Stimulated activated CD8-positive, alpha-beta memory T cell treated with anti-CD3 and anti-CD28 coated beads, Interleukin-15, amount 100 ng/mL, for 24 hours (primary cell): ENCODE measurements around the gene MTFR2.
A peak's percentile ranks its signal among the peaks of the same experiment; 100 is the strongest.

Experiments
- DNase-seq: peaks from one replicate; pipeline ENCODE4 v3.0.0-alpha.2; 2020; ENCODE audit warnings: low read depth

The MTFR2 gene

DNA sequence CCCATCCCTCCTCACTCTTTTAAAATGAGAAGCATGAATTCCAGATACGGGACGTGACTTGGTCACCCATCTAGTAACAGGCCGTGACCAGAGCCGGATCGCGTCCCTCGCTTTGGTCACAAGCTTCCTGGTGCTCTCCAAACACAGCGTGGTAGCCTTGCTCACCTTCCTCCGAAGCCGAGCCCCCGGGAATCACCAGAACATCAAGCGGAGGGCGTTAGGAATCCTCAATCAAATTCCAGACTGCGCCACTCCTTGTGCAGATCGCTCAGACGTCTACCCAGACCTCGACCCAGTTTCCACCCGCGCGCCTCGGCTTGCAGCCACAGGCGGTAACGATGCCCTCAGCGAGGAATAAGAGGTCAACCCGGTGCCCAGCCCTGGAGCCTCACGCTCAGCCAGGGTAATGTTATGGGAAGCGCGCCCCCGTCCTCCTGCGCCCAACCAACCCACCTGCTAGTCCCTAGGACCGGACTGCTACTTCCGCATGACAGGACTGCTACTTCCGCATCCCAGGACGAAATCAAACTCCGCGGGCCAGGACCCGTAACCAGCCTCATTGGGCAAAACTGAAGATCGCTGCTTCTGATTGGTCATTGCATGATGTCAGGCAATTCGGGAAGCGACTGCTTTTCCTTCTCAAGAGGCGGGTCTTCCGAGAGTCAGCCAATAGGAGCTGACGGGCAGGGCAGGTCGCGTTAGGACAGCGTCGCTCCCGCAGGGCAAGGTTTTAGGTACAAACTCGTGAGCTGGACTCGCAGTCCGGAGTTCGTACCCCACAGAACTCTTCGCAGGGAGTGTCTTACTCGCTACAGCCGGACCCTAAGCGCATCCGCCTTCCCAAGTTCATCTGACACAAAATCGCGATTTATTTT lies at the start of gene MTFR2:
MTFR2 (minus strand) TSS at position 501 of the 875 bp plus-strand sequence. CDS start 1,212 bp downstream, outside the sequence.
- peak; percentile 59 for DNase-seq

DNA sequence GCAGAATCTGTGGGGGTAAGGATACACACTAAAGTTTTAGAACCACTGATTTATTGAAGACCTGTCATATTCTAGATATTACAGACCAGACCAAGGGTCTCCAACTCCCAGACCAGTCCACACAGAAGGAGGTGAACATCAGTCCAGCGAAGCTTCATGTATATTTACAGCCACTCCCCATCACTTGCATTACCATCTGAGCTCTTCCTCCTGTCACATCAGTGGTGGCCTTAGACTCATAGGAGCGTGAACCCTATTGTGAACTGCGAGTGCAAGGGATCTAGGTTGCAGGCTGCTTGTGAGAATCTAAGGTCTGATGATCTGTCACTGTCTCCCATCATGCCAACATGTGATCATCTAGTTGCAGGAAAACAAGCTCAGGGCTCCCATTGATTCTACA lies 44.5 kb upstream of the MTFR2 start:
- DNase-seq, result no peak

DNA sequence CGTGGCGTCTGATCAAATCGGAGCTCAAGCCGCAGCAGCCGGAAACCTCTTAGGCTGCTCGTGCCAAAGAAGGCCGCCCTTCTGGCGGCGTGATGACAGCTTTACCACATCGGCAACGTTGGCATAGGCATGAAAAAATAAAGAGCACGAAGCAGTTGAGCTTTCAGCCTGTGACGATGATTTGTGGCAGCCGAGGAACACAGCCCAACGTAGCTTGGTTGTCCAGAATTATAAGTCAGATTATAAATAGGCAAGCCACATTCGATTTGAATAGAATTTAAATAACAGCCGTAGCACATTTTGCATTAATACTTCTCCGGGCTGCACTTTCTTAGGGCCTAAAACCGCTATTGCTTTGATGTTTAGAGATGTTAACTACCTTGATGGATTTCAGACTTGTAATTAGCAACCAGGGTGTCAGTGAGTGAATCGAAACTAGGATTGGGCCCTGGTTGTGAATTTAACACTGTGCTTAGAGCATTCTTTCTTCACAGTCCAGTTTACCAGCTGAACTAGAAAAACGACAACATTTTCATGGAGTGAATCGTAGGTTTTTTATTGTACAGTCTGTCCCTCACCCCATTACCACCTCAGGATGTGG lies 40.4 kb upstream of the MTFR2 start:
- peak; percentile 45 for DNase-seq

DNA sequence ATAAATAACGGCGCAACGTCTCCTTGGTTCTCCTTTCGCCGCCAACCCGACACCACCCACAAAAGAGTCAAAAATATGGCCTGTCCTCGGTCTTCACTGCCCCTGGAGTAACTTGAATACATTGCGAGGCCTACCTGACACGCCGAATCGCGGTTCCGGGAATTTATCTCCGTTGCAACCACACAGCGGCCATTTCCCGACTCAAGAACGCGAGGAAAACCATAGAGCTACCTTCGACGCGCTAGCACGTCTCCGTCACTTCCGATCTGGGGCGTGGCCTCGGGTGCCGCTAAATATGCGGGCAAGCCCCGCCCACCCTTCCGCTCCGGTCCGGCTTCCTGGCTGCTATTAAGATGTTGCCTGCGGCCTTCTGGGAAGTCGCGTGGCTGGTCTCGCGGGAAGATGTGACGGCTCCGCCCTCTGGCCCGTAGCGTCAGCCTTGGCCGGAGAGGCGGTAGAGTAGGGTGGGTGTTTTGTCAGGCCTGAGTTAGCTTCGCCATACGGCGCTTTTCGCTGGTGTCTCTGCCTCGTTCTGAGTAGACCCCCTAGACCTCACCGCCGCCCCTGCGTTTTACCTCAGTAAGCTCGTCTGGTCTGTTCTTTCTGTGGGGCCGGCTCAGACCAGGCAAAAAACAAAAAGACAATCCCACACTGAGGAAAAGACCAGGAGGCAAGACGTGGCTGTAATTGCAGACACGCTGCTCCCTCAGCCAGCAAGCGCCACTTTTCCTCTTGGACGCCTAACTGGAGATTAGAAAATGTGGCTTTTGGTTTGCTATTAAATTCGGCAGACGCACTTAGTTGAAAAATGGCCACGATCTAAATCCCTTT lies 39.7 kb upstream of the MTFR2 start, which contains the start of gene BCLAF1:
BCLAF1 (minus strand) TSS at position 268 of the 831 bp plus-strand sequence. CDS start 9,980 bp downstream, outside the sequence.
- DNase-seq, result peak; percentile 97

DNA sequence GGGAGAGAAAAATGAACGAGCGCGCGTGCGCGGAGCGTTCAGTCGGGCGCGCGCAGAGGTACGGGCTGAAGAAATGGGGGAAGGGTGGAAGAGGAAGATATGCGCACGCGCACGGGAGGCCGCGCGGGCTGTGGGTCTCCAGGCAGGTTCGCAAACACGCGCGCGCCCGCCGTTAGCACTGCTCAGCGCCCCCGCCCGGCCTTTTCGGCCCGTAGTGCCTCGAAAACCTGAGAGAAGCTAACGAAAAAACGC lies 39.1 kb upstream of the MTFR2 start:
- DNase-seq, result peak; percentile 86

DNA sequence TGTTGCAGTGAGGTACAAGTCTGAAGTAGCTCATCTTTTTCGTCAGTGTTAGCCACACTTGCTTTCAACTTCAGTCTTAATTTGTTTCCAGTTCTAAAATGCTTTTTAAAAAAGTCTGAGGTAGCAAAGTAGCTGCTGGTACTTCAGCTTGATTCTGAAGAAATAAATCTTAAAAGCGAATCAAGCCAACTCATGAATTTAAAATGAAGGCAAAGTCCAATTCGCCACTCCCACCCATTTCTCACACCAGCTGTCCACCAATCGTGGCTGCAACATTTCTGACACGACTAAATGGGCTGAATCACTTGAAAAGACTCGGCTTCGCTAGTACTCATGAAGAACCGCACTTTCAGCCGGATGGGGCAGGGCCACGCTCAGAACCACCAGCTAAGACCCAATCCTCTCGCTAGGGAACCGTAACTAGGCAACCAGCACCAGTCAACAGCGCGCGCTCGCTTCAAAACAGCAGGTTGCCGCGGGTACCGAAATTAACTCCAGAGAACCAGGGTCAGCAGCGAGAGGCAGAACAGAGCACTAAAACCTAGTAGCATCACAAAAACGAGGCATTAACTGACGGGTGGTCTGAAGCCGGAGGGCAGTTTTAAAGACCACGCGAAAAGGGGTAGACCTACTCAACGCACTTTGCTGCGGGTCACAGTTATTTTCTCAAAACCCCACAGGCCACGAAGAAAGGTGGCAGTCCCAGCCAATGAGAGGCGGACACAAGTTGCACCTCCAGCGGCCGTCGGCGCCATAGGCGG lies 38.6 kb upstream of the MTFR2 start:
- peak; percentile 52 for DNase-seq

DNA sequence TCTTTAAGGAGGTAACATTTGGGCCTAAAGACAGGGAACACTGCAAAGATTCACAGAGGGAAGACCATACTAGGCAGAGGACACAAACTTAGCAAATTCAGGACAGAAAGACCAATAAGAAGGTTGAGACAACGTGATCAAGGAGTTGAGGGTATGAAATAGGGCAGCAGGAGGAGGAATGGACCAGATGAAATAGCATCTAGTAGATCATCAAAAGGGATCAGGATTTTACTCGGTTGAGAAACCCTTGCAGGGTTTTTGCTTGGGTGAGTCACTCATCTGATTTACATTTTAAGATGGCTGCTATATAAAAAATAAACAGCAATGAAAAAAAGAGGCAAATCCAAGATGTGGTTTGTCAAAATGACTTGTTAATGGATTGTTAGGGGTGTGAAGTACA lies 34.8 kb upstream of the MTFR2 start:
- no peak for DNase-seq

DNA sequence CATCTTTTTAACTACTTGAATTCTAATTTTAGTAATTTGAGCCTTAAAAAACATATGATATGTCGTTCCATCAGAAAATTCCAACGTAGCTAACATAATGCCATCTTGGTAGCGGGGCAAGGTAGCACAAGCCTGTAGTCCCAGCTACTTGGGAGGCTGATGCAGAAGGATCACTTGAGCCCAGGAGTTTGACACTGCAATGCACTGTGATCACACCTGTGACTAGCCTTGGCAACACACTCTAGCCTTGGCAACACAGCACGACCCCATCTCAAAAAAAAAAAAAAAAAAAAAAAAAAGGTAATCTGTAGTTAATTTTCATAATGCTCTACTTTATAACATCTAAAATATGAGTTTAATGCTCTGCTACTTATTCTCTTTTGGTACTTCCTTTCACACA lies 32.8 kb upstream of the MTFR2 start:
- DNase-seq, result no peak

DNA sequence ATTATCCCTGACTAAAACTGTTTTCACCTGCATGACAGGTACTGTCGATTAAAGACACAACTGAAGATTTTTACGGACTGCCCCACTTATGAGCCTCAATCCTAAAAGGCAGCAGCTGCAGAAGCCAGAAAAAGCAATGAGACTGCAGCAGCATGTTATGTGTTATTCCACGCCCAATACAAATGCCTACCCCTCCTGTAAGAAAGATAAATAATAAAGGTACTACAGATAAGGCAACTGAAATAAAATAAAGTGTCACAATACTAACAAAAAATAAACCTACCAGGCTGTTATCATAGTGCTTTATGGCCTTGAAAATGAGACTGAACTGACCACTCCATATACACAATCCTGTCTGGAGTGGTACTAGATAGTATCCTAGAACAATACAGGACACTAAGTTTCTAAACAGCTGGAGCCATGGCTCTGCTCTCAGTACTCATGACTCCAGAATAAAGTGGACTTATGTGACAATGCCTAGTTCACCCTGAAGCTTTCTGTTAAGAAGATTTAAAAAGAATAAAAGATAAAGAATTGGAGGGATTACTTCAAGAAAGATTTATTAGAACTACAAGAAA lies 30.0 kb upstream of the MTFR2 start:
- DNase-seq, result no peak

DNA sequence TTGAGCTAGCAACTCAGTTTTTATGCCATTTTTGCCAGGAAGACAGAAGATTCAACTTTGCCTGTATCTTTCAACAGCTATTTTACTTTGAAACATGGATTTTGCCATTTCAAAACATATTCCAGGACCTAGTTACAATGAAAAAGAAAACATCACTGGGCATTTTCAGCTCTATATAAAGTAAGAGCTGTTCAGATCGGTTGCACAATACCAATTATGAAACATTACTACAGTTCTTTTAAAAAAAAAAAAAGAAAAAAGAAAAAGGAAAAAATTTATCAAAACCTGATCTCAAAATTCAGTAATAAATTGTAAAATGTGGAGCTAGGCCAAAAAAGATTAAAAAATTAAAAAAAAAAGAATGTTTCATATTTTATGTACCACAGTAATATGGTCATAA lies 24.0 kb upstream of the MTFR2 start:
- no peak for DNase-seq

DNA sequence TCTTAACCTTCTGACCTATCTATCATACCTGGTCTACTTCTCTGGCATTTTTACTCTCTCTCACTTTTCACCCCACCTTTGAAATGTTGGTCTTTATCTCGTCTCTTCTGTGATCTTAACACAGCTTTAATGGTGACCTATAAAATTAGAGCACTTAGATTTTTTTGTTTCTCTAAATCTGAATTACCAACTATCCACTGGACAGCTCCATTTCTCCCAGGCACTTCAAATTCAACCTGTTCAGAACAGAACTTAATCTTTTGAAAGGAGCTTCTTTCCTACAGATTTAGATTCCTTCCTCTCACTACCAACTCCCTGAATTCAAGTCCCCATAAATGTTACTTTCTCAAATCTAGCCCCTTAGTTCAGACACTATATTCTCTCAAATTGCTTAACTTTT lies 15.0 kb upstream of the MTFR2 start:
- DNase-seq, result no peak

DNA sequence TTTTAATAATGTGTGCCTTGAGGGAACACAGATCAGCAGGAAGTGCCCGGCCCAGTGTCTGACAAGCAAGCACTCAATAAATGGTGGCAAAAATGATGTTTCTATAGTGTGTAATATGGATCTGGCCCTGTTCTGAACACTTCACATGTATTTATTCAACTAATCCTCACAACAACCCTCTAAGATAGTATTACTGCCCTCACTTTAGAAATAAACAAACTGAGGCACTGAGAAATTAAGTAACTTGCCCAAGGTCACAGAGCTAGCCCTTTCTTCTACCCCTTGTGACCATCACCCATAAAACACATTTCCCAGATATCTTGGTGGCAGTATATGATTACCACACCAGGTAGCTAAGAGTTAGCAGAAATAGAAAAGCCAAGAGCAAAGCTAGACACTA lies 12.8 kb upstream of the MTFR2 start:
- no peak for DNase-seq

DNA sequence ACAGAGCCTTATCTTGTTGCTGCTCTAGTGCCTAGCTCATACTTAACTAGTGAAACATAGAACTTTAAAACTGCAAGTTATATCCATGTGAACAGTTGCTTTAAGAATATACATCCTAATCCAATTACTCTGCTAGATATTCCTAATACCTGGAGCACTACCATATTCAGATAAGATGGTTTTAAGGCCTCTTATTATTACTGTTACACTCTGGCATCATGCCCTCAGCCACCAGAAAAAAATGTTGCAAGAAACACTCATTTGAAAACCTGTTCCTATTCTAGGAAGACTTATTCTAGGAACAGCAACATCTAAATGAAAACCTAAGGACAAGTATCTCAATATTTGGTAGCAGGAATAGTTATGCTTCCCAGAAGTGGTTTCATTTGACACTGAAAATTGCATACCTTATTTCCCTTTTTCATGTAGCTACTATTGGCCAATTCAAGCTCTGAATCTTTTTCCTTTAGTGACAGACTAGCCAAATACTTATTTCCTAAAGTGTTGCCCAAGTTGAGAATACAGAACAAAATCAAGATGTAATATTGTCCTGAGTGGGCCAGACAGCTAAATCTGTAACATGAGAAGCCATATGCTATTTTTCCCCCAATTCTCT lies 4.8 kb upstream of the MTFR2 start:
- DNase-seq, result no peak

DNA sequence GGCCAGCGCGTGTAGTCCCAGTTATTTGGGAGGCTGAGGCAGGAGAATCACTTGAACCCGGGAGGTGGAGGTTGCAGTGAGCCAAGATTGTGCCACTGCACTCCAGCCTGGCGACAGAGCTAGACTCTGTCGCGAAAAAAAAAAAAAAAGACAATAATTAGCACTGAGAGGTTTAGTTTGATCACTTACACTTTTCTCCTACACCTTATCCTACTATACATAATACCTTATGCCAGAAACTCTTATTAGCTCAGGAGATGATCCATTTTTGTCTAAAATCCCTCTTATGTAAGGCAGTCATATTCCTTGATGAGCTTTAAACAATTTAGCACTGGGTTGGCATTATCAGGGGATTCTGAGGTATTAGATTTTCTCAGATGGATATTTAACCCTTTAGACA lies 3.6 kb upstream of the MTFR2 start:
- no peak for DNase-seq

DNA sequence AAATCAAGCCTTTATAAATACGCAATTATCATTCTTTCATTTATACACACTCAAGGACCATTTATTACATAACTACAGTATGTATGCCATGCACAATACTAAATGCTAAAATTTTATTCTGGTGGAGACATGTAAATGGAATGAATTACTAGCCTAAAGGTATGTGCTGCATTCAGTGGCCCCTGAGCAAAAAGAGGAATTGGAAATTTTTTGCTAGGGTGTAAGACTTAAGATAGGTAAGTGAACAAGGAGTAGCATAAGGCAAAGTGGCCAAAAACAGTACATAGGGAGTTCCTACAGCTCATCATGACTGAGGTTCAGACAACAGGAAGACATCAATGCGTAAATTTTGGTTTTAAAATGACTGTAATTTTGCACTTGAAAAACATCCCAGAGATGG lies 2.3 kb upstream of the MTFR2 start:
- DNase-seq, result no peak

DNA sequence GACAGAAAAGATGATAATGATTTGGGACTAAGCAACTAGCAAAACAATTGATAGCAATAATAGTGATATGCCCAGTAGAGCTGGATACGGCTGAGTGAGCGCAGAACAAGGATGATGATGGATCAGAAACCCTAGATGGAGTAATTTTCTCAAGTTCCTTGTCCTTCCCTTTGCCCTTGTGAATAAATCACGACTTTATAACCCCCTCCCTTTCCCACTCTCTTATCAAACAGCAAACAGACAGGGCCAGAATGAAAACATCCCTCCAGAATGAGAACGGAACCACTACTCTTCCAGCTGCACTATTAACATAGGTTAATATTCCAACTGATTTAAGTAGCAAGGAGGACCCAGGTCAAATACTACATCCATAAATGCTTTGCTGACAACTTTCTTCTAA lies 1.3 kb upstream of the MTFR2 start:
- no peak for DNase-seq

DNA sequence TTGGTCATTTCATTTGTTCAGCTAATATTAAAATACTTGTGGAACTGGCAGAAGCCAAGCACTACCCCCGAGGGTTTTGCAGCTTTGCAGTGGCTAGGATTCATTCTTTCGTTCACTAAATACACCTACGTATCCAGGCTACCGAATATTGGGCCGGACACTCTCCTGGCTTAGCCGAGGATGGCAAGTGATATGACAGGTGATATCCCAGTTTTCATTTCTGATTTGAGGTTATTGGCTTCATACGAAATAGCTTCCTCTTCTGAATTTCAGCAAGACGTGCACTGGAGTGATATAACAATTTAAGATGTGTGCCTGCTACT lies 536 bp upstream of the MTFR2 start:
- DNase-seq, result no peak

DNA sequence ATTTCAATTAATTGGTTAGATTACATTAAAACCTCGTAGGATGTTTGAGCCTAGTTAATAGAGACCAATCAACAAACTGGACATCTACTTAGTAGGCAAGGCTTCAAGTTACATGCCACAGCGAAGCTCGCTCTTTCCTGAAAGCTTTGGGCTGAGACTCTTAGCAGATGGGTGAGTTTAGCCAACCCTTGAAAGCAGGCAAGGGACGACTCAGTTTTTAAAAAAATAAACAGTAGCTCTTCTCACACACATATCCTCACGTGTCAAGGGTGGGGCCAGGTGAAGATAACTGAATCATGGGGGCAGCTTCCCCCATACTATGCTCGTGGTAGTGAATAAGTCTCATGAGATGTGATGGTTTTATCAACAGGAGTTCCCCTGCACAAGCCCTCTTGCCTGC lies 775 bp downstream of the MTFR2 start:
- DNase-seq, result no peak

DNA sequence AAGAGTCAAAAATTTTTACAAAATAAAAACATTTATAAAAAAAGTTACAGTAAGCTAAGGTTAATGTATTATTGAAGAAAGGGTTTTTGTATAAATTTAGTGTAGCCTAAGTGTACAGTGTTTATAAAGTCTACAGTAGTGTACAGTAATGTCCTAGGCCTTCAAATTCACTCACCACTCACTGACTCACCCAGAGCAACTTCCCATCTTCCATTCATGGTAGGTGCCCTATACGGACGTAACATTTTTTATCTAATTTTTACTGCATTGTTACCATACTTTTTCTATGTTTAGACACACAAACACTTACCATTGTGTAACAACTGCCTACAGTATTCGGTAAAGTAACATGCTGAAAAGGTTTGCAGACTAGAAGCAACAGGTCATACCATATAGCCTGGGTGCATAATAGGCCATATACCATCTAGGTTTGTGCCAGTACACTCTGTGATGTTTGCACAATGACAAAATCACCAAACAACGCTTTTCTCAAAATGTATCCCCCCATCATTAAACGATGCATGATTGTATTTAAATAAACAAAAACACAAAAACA lies 6.0 kb downstream of the MTFR2 start:
- DNase-seq, result no peak

DNA sequence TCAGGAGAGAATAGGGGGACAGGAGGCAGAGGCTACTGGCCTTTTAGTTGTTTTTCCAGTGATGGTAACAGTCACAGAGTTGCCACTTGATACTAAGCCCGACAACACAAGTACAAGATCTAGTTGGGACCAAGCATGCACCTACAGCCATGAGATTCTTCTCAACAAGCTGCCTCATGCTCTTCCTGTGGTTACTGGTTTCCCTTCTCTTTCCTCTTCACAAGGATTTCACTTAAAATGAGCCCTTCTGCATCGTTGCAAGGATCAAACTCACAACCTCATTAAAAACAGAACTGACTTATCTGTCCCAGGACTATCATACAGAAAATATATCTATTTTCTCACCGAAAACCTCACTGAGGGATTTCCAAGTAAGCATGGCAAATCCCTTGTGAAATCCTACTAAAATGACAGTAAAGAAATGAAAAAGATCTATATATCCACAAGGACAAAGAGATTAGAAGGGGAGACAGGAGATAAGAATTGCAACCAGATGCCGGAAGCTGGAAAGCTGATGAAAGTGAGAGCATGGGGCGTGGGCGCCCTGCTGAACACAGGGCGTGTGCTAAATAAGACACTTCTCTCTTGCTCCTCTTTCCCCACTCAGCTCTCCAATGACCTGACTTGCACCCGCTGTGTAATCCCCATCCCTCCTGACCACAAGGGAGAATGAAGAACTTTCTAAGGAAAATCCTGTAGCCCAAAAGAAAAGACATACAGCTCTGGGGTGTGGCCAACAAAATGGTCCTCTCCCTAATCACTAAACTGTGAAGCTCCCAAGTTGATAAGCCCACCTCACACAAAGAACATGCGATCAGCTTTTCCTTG lies 13.4 kb downstream of the MTFR2 start:
- DNase-seq, result no peak

DNA sequence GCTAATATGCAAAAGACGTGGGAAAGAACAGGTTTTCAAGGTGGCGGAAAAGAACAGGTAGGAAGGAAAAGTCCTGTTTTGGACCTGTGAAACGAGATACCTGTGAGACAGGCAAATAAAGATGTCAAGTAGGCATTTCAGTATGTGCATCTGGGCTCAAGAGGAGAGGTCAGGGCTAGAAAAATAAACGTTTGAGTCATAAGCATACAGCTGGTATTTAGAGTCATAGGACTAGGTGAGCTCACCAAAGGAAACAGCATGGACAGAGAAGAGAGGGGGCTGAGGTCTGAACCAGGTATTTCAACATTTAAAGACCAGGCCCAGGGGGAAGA lies 14.9 kb downstream of the MTFR2 start:
- no peak for DNase-seq
